Germinal center (tissue), 1 donor: ENCODE data around the gene LAMTOR2.
"Not testable (repeated sequence)": the region's sequence is repeated elsewhere in the genome, so short reads cannot be mapped to it uniquely, and the experiment has no call there.

Experiments
- DNase-seq: peaks from one replicate; pipeline ENCODE4 v3.0.0; 2012; ENCODE audit warnings: mixed read lengths, low spot score

LAMTOR2 gene

GRCh38 chr1:156052862-156053767, 1.5 kb upstream of the LAMTOR2 start:
- DNase-seq, result peak; percentile 83

GRCh38 chr1:156053768-156054499, 648 bp upstream of the LAMTOR2 start, which contains the start of gene UBQLN4:
UBQLN4 (minus strand) TSS chr1:156053798; CDS start chr1:156053701, 97 bp downstream.
- DNase-seq, result peak; percentile 93

- no peak for DNase-seq
These were observed 883 bp downstream of the LAMTOR2 start for GRCh38 chr1:156055281-156056048.

GRCh38 chr1:156056326-156056849, 1.8 kb downstream of the LAMTOR2 start:
- no peak for DNase-seq

GRCh38 chr1:156060937-156061636, 6.5 kb downstream of the LAMTOR2 start, which contains the start of gene RAB25:
RAB25 (plus strand) TSS chr1:156061160; CDS start chr1:156061401, 241 bp downstream.
- DNase-seq, result no peak

GRCh38 chr1:156062189-156062588, 7.6 kb downstream of the LAMTOR2 start:
- no peak for DNase-seq

DNA sequence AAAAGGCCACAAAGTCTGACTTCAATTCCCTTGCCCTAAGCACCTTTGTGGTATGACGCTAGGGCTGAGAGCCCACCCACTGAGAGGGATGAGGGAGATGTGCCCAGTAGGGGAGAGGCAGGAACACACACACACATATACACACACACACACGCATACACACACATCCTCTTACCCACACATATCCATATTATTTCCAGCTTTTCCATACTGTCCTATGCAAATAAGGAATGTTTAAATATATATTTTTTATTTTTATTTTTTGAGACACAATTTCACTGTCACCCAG, 9.4 kb downstream of the LAMTOR2 start:
- no peak for DNase-seq

GRCh38 chr1:156064615-156065014, 10.0 kb downstream of the LAMTOR2 start:
- no peak for DNase-seq

GRCh38 chr1:156065212-156065611, 10.6 kb downstream of the LAMTOR2 start:
- DNase-seq, result no peak

- no peak for DNase-seq
These were observed 11.3 kb downstream of the LAMTOR2 start for GRCh38 chr1:156065871-156066270.

DNA sequence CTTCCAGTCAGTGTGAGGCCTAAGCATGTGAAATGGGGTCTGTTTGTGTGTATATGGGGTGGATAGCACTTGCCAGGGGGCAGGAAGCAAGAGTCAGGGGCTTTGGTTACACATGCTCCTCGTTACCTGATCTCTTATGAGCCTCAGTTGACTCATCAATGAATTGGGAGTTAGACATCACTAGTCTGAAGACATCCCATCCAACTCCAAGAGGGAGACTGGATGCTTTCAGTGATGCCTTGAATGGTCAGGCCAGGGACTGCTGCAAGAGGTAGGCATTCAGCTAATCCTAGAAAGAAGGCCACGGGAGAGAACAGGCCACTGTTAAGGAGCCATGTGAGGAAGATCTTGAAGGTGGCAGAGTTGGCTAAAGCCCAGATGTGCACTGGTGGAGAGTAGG, 12.7 kb downstream of the LAMTOR2 start:
- DNase-seq, result no peak

GRCh38 chr1:156069490-156070455, 15.2 kb downstream of the LAMTOR2 start:
- no peak for DNase-seq

DNA sequence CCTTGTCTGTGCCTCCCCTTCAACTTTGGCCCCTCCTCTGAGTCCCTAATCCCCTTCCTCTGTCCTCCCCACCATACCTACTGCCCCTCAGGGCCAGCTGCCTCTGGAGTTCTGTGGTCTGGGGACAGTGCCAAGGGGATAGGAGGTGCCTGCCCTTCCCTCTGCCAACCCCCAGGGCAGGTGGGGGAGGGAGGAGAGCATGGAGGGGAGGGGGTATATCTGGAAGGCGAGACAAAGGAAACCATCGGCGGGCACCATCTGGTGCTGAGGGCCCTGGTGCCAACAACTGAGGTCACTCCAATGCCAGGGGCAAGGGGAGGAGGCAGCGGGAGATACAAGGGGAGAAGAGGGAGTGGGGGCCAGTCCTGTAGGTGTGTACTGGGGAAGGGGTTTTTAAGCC, 16.0 kb downstream of the LAMTOR2 start:
- DNase-seq, result no peak

GRCh38 chr1:156071332-156071816, 16.8 kb downstream of the LAMTOR2 start:
- DNase-seq, result not testable (repeated sequence)

DNA sequence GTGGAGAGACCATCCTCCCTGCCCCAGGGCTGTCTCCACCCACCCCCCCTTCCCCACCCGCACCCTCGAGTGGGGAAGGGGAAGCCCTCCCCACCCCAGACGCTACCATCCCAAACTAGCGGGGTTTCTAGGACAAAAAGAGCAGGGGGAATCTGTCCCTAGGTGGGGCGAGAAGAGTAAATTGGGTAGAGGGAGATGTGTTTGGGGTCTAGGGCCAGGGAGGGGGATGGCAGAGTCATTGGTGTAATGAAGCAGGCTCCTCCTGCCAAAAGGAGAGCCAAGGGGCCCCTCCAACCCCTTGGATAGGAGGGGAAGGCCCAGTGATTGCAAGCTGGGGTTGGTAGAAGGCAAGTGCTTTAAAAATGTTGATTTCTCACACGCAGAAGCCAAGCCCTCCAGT, 17.7 kb downstream of the LAMTOR2 start:
- DNase-seq, result no peak

DNA sequence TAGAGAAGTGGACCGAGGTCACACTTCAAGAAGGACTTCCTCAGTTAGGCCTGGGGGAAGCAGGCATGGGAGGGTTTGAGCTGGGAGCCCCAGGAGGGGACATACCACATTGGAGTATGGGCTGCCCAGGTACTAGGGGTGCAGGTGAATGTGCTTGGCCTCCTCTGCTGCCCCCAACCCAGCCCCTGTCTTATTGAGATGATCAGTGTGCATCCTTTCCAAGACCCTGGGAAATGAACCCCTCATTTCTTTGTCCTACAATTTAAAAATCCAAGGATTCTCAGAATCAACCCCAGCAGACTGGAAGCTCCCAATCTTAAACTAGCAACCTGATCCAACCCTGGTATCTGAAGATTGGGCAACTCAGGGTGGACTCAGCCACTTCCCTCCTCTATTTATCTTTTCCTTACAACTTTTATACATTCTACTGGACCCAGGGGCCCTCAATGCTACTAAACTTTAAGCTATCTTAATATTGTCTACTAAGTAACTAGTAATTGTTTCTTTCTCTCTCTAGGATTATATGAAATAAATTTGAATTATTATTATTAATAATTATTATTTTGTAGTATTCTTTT, 18.6 kb downstream of the LAMTOR2 start:
- DNase-seq, result no peak

GRCh38 chr1:156073740-156074139, 19.2 kb downstream of the LAMTOR2 start:
- DNase-seq, result no peak

GRCh38 chr1:156074661-156075060, 20.1 kb downstream of the LAMTOR2 start:
- DNase-seq, result no peak

GRCh38 chr1:156075162-156075561, 20.6 kb downstream of the LAMTOR2 start:
- no peak for DNase-seq

GRCh38 chr1:156075775-156076204, 21.2 kb downstream of the LAMTOR2 start:
- DNase-seq, result no peak
